T47D (cell line): ENCODE measurements around the gene NANP.

Experiments
- DNase-seq, 2 experiments: peaks; one replicate each; pipeline versions ENCODE4 v3.0.0 to v3.0.0-alpha.2; 2011 to 2012; ENCODE audit warnings: low read depth in 1 of 2, low spot score in 1 of 2
- JUND ChIP-seq: IDR thresholded peaks from 2 replicates; pipeline ENCODE4 v1.6.1; 2012; ENCODE audit warnings: low read depth
- in situ Hi-C: cut with HindIII; loops from 2 replicates; pipeline ENCODE4 v1.10.0; 2016; ENCODE audit warnings: low sequenced_read_pairs, low pct_unique_long_range_greater_than_20kb

Gene NANP

GRCh38 chr20:25574411-25574810 is 49.4 kb downstream of the NANP start:
- DNase-seq = peak in 1 of 2 experiments; percentile 69

GRCh38 chr20:25573288-25574251 is 50.2 kb downstream of the NANP start:
- DNase-seq = no peak
- TF ChIP-seq JUND = no peak
- in situ Hi-C loops = no loop called here

More at GRCh38 chr20:25574411-25574810, 49.4 kb downstream of the NANP start:
- in situ Hi-C loops = no loop called here
- no peak for TF ChIP-seq JUND

DNA sequence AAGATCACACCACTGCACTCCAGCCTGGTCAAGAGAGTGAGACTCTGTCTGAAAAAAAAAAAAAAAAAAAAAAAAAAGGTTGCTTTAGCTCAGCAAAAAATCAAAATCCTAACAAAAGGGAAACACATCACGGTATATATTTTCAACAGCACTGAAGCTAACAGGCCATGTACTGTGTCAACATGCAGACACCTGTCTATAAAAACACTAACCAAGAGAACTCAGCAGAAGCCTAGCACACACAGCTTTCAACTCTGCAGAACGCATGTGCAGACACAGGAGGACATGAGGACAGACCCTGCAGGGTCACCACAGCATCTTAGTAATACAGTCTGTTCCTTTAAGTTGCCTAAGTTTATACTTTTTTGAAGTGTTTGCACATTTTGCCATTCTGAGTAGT is 52.0 kb downstream of the NANP start:
- in situ Hi-C loops = no loop called here
- no peak for DNase-seq
- TF ChIP-seq JUND = no peak

DNA sequence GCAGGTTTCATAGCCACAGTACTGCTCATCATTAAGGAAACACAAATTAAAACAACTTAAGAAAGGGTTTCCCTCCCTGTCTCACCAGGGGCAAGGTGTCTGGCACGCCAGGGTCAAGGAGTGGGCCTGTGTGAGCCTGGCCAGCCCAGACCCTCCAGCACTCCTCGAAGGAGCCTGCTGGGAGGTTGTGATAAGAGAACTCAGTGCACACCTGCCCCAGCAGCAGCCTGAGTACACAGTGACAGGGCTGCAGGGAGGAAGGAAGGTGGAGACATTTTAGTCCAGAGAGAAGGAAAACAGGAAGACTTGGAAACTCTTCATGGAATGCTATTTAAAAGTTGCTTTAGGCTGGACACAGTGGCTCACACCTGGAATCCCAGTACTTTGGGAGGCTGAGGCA is 52.6 kb downstream of the NANP start:
- in situ Hi-C loops = no loop called here
- no peak for TF ChIP-seq JUND
- no peak for DNase-seq

DNA sequence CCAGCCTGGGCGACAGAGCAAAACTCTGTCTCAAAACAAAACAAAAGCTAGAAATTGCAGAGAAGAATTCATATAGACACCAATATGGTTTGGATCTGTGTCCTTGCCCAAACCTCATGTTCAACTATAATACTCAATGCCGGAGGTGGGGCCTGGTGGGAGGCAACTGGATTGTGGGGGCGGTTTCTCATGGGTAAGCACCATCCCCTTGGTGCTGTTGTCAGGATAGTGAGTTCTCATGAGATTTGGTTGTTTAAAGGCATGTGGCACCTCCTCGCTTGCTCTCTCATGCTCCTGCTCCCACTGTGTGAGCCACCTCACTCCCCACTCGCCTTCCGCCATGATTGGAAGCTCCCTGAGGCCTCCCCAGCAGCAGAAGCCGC is 53.7 kb downstream of the NANP start:
- DNase-seq = no peak
- in situ Hi-C loops = no loop called here
- no peak for TF ChIP-seq JUND

DNA sequence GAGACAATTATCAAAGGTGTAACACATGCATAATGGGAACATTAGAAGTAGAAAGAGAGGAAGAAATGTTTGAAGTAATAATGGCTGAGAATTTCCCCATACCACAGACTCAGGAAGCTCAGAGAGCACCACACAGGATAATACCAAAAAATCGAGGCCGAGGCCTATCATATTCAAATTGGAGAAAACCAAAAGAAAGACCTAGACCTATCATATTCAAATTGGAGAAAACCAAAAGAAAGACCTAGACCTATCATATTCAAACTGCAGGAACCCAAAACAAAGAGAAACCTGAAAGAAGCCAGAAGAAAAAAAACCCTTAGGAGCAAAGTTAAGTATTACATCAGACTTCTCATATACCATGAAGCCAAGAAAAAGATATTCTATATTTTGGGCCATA is 56.5 kb downstream of the NANP start:
- DNase-seq = no peak
- TF ChIP-seq JUND = no peak
- in situ Hi-C loops = no loop called here

- no peak for TF ChIP-seq JUND
- DNase-seq = no peak
- in situ Hi-C loops = no loop called here
Observed at GRCh38 chr20:25566821-25567220, 57.0 kb downstream of the NANP start.

DNA sequence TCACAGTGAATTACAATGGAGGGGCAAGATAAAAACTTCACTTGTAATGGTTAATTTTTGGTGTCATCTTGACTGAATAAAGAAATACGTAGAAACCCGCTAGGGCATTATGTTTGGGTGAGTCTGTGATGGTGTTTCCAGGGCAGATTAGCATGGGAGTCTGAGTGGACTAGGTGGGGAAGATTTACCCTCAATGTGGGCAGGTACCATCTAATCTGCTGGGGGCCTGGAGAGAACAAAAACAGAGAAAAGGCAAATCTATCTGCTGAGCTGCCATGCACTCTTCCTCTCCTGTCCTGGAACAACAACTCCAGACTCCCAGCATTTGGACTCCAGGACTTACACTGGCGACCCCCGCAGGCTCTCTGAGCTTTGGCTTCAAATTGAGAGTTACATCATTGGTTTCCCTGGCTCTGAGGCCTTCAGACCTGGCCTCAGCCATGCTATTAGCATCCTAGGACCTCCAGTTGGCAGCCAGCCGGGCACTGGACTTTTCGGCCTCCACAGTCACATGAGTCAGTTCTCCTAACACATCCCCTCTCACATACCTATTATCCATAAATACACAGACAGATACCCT is 58.1 kb downstream of the NANP start:
- TF ChIP-seq JUND = no peak
- no peak for DNase-seq
- in situ Hi-C loops = no loop called here

DNA sequence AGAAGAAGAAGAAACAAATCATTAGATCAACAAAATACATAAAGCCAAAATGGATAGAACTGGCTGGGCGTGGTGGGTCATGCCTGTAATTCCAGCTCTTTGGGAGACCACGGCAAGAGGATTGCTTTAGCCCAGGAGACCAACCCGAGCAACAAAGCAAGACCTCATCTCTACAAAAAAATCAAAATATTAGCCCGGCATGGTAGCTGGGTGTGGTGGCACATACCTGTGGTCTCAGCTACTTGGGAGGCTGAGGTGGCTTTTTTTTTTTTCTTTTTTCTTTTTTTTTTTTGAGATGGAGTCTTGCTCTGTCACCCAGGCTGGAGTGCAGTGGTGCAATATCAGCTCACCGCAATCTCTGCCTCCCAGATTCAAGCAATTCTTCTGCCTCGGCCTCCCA is 59.9 kb downstream of the NANP start:
- TF ChIP-seq JUND = no peak
- in situ Hi-C loops = no loop called here
- no peak for DNase-seq

GRCh38 chr20:25563362-25563761 is 60.5 kb downstream of the NANP start:
- no peak for DNase-seq
- in situ Hi-C loops = no loop called here
- TF ChIP-seq JUND = no peak
